H1 (cell line): ENCODE measurements around the gene PTPRD.

ENCODE experiments used
- ATF2 ChIP-seq: IDR thresholded peaks from 2 replicates; pipeline ENCODE4 v1.6.1; 2012; ENCODE audit warnings: low read length, inconsistent platforms
- CTCF ChIP-seq, 3 experiments: IDR thresholded peaks; 1 replicate in 2 of 3; 2 replicates in 1 of 3; pipeline versions ENCODE4 v1.5.1 to v1.6.1; 2011; ENCODE audit warnings: low read length in 3 of 3, mild to moderate bottlenecking in 3 of 3, inconsistent platforms in 2 of 3, low read depth in 1 of 3, moderate library complexity in 1 of 3; ENCODE audit not compliant: insufficient read depth in 1 of 3; ENCODE audit errors: control extremely low read depth in 1 of 3
- EZH2 ChIP-seq: fragments of 200-600 bp; sonication (generic); IDR thresholded peaks from 2 replicates; pipeline ENCODE4 v1.7.1; 2012; ENCODE audit warnings: low read depth, mild to moderate bottlenecking, moderate library complexity, low read length, inconsistent platforms; ENCODE audit not compliant: severe bottlenecking
- GABPA ChIP-seq: IDR thresholded peaks from 2 replicates; pipeline ENCODE4 v1.6.1; 2011; ENCODE audit warnings: mild to moderate bottlenecking, low read length, moderate library complexity, borderline replicate concordance; ENCODE audit not compliant: insufficient read depth
- GTF2F1 ChIP-seq: IDR thresholded peaks from 2 replicates; pipeline ENCODE4 v1.6.1; 2012; ENCODE audit warnings: low read depth, low read length, improper control_type of control experiment, borderline replicate concordance
- JUND ChIP-seq: IDR thresholded peaks from 2 replicates; pipeline ENCODE4 v1.6.1; 2011; ENCODE audit warnings: mild to moderate bottlenecking, improper control_type of control experiment, low read length
- KDM1A ChIP-seq: fragments of 200-600, 300-600 bp; sonication (generic); IDR thresholded peaks from 2 replicates; pipeline ENCODE4 v1.7.1; 2016; ENCODE audit warnings: mild to moderate bottlenecking, low read length, borderline replicate concordance
- POLR2A ChIP-seq, 2 experiments: IDR thresholded peaks; 1 replicate in 1 of 2; 2 replicates in 1 of 2; pipeline ENCODE4 v1.6.1; 2011; ENCODE audit warnings: low read depth in 2 of 2, low read length in 2 of 2, mild to moderate bottlenecking in 2 of 2; ENCODE audit errors: control extremely low read depth in 1 of 2
- POLR2AphosphoS5 ChIP-seq: IDR thresholded peaks from 2 replicates; pipeline ENCODE4 v1.6.1; 2011; ENCODE audit warnings: low read depth, low read length
- RAD21 ChIP-seq, 2 experiments: IDR thresholded peaks in 1 of 2; conservative IDR thresholded peaks in 1 of 2; 2 replicates each; pipeline ENCODE4 v1.6.1; 2011; ENCODE audit warnings: low read depth in 2 of 2, low read length in 2 of 2, improper control_type of control experiment in 1 of 2, inconsistent platforms in 1 of 2, mild to moderate bottlenecking in 1 of 2, moderate library complexity in 1 of 2
- RXRA ChIP-seq: IDR thresholded peaks from 2 replicates; pipeline ENCODE4 v1.6.1; 2011; ENCODE audit warnings: low read depth, mild to moderate bottlenecking, low read length, moderate library complexity; ENCODE audit not compliant: insufficient read depth
- SIX5 ChIP-seq: IDR thresholded peaks from 2 replicates; pipeline ENCODE4 v1.6.1; 2011; ENCODE audit warnings: mild to moderate bottlenecking, low read depth, low read length
- SP4 ChIP-seq: IDR thresholded peaks from 2 replicates; pipeline ENCODE4 v1.6.1; 2012; ENCODE audit warnings: low read length, inconsistent platforms
- ZNF274 ChIP-seq: IDR thresholded peaks from 2 replicates; pipeline ENCODE4 v1.7.0; 2012; ENCODE audit warnings: low read length, borderline replicate concordance; ENCODE audit errors: extremely low read depth

- TF ChIP-seq CTCF (IDR thresholded peaks at IDR 0.05; ENCODE audit: control extremely low read depth in 1 of 3, insufficient read depth in 1 of 3, low read depth in 1 of 3, low read length in 3 of 3) (no peak), POLR2A (IDR thresholded peaks at IDR 0.05; ENCODE audit: control extremely low read depth in 1 of 2, low read depth in 2 of 2, low read length in 2 of 2) (no peak), GTF2F1 (no peak), SIX5 (no peak), POLR2AphosphoS5 (no peak), GABPA (no peak), ATF2 (no peak), EZH2 (no peak), ZNF274 (no peak), RXRA (no peak), RAD21 (IDR thresholded peaks at IDR 0.05 in 1 of 2, conservative IDR thresholded peaks at IDR 0.05 in 1 of 2; ENCODE audit: low read depth in 2 of 2, low read length in 2 of 2) (no peak), JUND (no peak), SP4 (no peak), KDM1A (no peak)
Measured at GRCh38 chr9:8946461-8946860, 1666.3 kb downstream of the PTPRD start.
